ENCODE results near the gene TCP11.

The TCP11 gene

DNA sequence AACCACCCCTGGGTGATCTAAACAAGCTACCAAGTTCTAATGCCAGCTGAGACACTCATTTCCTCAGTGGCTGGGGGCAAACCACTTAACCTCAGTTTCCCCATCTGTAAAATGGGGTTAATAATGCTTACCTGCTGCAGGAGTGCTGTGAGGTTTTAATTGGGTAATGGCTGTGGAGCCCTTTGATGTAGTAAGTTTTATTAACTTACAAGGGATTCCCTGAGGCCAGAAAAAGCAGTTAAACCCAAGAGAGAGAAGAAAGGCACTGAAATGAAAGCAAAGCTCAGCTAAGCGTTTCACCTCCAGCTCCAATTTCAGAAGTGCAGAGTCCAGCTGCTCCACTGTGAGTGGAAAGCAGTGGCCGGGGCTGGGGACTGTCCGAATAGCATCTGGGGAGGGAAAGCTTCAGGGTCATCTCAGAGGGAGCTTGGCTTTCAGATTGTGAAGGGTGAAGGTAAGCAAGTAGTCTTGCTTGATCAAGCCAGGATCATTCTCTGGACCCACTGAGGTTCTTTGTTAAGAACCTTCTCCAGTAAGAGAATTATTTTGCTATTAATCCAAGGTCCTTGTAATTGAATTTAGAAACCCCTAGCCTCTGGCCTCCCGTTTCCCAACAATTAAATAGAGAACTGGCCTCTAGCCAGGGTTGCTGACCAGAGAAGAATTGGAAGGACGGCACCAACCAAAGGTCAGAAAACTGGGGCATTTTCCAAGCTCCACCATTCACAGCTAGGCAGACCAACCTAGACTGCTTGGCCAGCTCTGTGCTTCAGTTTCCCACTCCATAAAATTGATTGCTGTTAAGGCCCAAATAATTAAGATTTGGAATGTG, 20.9 kb upstream of the TCP11 start:
- in situ Hi-C loops (cut with HindIII; ENCODE audit: low sequenced_read_pairs): no loop called here
- no peak for DNase-seq (ENCODE audit: low read depth, low spot score)
- no peak overlapping the region for H3K4me3 ChIP-seq (ENCODE audit: low read depth, low read length)
- no peak for TF ChIP-seq CTCF (IDR thresholded peaks at IDR 0.05; ENCODE audit: low read depth, low read length)

GRCh38 chr6:35161266-35161665, 20.1 kb upstream of the TCP11 start:
- TF ChIP-seq CTCF (IDR thresholded peaks at IDR 0.05; ENCODE audit: low read depth, low read length): no peak
- no peak for DNase-seq (ENCODE audit: low read depth, low spot score)
- no peak overlapping the region for H3K4me3 ChIP-seq (ENCODE audit: low read depth, low read length)
- in situ Hi-C loops (cut with HindIII; ENCODE audit: low sequenced_read_pairs): no loop called here

GRCh38 chr6:35160642-35161041, 19.5 kb upstream of the TCP11 start:
- no peak overlapping the region for H3K4me3 ChIP-seq (ENCODE audit: low read depth, low read length)
- TF ChIP-seq CTCF (IDR thresholded peaks at IDR 0.05; ENCODE audit: low read depth, low read length): no peak
- no peak for DNase-seq (ENCODE audit: low read depth, low spot score)
- in situ Hi-C loops (cut with HindIII; ENCODE audit: low sequenced_read_pairs): no loop called here

DNA sequence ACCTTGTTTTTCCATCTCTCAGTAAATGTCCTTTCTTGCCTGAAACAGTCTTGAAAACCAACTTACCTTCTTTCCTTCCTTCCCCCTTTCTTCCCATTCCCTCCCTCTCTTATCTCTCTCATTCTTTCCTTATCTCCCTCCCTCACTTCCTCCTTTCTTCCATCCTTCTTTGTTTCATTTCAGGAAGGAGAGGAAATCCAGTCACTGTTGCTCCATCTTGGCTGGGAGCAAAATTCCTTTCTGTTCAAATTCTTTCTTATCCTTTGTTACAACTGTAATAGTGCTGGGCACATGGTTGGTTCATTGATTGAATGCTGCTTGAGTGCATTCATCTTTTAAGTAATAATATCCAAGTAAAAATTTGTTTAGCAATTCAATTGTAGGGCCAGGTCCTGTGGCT, 17.4 kb upstream of the TCP11 start:
- in situ Hi-C loops (cut with HindIII; ENCODE audit: low sequenced_read_pairs): no loop called here
- H3K4me3 ChIP-seq (ENCODE audit: low read depth, low read length): no peak overlapping the region
- TF ChIP-seq CTCF (IDR thresholded peaks at IDR 0.05; ENCODE audit: low read depth, low read length): no peak
- no peak for DNase-seq (ENCODE audit: low read depth, low spot score)

- H3K4me3 ChIP-seq (ENCODE audit: low read depth, low read length): no peak overlapping the region
- DNase-seq (ENCODE audit: low read depth, low spot score): no peak
- in situ Hi-C loops (cut with HindIII; ENCODE audit: low sequenced_read_pairs): no loop called here
- TF ChIP-seq CTCF (IDR thresholded peaks at IDR 0.05; ENCODE audit: low read depth, low read length): no peak
Measured at GRCh38 chr6:35154947-35155346, 13.8 kb upstream of the TCP11 start.

DNA sequence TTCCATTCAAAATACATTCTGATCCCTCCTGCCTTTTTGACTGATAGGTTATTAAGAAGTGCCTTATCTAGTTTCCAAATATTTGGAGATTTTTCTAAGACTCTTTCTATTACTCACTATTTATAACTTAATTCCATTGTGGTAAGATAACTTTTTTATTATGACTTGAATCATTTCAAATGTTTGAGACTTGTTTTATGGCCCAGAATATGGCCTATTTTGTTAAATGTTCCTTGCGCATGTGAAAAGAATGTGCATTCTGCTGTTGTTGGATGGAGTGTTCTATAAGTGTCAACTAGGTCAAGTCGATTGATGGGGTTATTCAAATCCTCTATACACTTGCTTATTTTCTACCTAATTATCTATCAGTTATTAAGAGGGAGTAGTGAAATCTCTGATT, 13.1 kb upstream of the TCP11 start:
- in situ Hi-C loops (cut with HindIII; ENCODE audit: low sequenced_read_pairs): no loop called here
- H3K4me3 ChIP-seq (ENCODE audit: low read depth, low read length): no peak overlapping the region
- no peak for DNase-seq (ENCODE audit: low read depth, low spot score)
- no peak for TF ChIP-seq CTCF (IDR thresholded peaks at IDR 0.05; ENCODE audit: low read depth, low read length)

All from astrocyte of the spinal cord (primary cell).